ENCODE data around the gene HSPA14. TPM values are rescaled to one million over a fixed set of nuclear protein-coding genes. Genes with fewer than 3 reads are reported as not detected.

Gene HSPA14
- total RNA-seq, 1 donor from 2014 or later, result 10.1 TPM

- peak; percentile 69 for DNase-seq
- Mint-ChIP-seq H3K27me3 (ENCODE audit: unreplicated experiment) (peaks cover 9% of the 10 kb centered on the region), H3K27ac (ENCODE audit: unreplicated experiment) (peak overlapping the region; percentile 80), H3K4me3 (ENCODE audit: unreplicated experiment) (peak overlapping the region; percentile 91), H3K36me3 (ENCODE audit: unreplicated experiment) (no peaks in the 10 kb centered on the region), H3K4me1 (ENCODE audit: low read depth, unreplicated experiment) (peaks cover 2% of the 10 kb centered on the region), H3K9me3 (ENCODE audit: unreplicated experiment) (peaks cover 9% of the 10 kb centered on the region)
- TF ChIP-seq CTCF (IDR thresholded peaks at IDR 0.05; ENCODE audit: partially characterized antibody, unreplicated experiment), result no peak
Observed at GRCh38 chr10:14838582-14839304, 637 bp downstream of the HSPA14 start.

DNA sequence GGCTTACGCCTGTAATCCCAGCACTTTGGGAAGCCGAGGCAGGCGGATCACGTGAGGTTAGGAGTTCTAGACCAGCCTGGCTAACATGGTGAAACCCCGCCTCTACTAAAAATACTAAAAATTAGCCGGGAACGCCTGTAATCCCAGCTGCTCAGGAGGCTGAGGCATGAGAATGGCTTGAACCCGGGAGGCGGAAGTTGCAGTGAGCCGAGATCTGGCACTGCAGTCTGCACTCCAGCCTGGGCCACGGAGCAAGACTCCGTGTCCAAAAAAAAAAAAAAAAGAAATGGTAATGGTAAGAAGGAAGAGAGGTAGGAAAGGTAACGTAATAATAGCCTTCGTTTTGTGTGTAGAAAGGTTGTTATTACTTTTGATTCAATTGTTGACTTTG, 1.2 kb downstream of the HSPA14 start:
- TF ChIP-seq CTCF (IDR thresholded peaks at IDR 0.05; ENCODE audit: partially characterized antibody, unreplicated experiment), result no peak
- Mint-ChIP-seq H3K27me3 (ENCODE audit: unreplicated experiment) (peaks cover 9% of the 10 kb centered on the region), H3K36me3 (ENCODE audit: unreplicated experiment) (no peaks in the 10 kb centered on the region), H3K4me3 (ENCODE audit: unreplicated experiment) (peak overlapping the region; percentile 91), H3K9me3 (ENCODE audit: unreplicated experiment) (peaks cover 9% of the 10 kb centered on the region), H3K4me1 (ENCODE audit: low read depth, unreplicated experiment) (peaks cover 2% of the 10 kb centered on the region), H3K27ac (ENCODE audit: unreplicated experiment) (peak overlapping the region; percentile 80)
- no peak for DNase-seq

DNA sequence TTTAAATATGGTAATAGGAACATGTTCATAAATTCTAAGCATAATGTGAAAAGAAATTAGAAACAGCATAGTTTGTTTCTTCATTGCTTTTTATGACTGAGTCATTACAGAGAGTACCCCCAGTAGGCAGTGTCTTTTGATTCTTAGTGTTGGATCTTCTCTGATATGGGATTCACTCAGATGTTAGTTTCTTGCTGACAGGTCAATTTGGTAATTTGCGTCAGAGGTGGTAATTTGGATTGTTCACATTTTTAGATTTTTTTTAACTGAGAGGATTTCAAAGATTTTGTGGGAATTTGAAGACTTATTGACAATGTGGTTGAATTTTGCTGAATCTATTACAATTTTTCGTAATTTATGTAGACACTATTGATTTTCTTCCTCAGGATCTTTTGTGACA, 2.1 kb downstream of the HSPA14 start:
- Mint-ChIP-seq H3K9me3 (ENCODE audit: unreplicated experiment) (peaks cover 7% of the 10 kb centered on the region), H3K4me1 (ENCODE audit: low read depth, unreplicated experiment) (peaks cover 2% of the 10 kb centered on the region), H3K27ac (ENCODE audit: unreplicated experiment) (no peak overlapping the region), H3K4me3 (ENCODE audit: unreplicated experiment) (peak overlapping the region; percentile 64), H3K36me3 (ENCODE audit: unreplicated experiment) (no peaks in the 10 kb centered on the region), H3K27me3 (ENCODE audit: unreplicated experiment) (peaks cover 7% of the 10 kb centered on the region)
- DNase-seq, result no peak
- TF ChIP-seq CTCF (IDR thresholded peaks at IDR 0.05; ENCODE audit: partially characterized antibody, unreplicated experiment), result no peak

- Mint-ChIP-seq H3K4me3 (ENCODE audit: unreplicated experiment) (no peak overlapping the region), H3K27me3 (ENCODE audit: unreplicated experiment) (peaks cover 3% of the 10 kb centered on the region), H3K9me3 (ENCODE audit: unreplicated experiment) (no peaks in the 10 kb centered on the region), H3K36me3 (ENCODE audit: unreplicated experiment) (no peaks in the 10 kb centered on the region), H3K27ac (ENCODE audit: unreplicated experiment) (no peak overlapping the region), H3K4me1 (ENCODE audit: low read depth, unreplicated experiment) (peaks cover 2% of the 10 kb centered on the region)
- DNase-seq, result no peak
- no peak for TF ChIP-seq CTCF (IDR thresholded peaks at IDR 0.05; ENCODE audit: partially characterized antibody, unreplicated experiment)
Observed at GRCh38 chr10:14843327-14843988, 5.4 kb downstream of the HSPA14 start.

GRCh38 chr10:14844948-14845347, 6.8 kb downstream of the HSPA14 start:
- no peaks in the 10 kb centered on the region for H3K27me3 Mint-ChIP-seq (ENCODE audit: unreplicated experiment)
- no peak overlapping the region for H3K27ac Mint-ChIP-seq (ENCODE audit: unreplicated experiment)
- H3K4me3 Mint-ChIP-seq (ENCODE audit: unreplicated experiment), result no peak overlapping the region
- H3K9me3 Mint-ChIP-seq (ENCODE audit: unreplicated experiment), result no peaks in the 10 kb centered on the region
- TF ChIP-seq CTCF (IDR thresholded peaks at IDR 0.05; ENCODE audit: partially characterized antibody, unreplicated experiment), result no peak
- no peak for DNase-seq
- H3K4me1 Mint-ChIP-seq (ENCODE audit: low read depth, unreplicated experiment), result no peaks in the 10 kb centered on the region
- no peaks in the 10 kb centered on the region for H3K36me3 Mint-ChIP-seq (ENCODE audit: unreplicated experiment)

Data from glutamatergic neuron (in vitro differentiated cells).